SJSA1 (cell line): Measurements from ENCODE around the gene PGRMC2. TPM values are rescaled to one million over a fixed set of nuclear protein-coding genes. Genes with fewer than 3 reads are reported as not detected.

Experiments
- DNase-seq, 2 experiments: peaks; one replicate each; pipeline ENCODE4 v3.0.0-alpha.2; 2015 to 2020; ENCODE audit warnings: low spot score in 2 of 2, low read depth in 1 of 2
- H3K27ac ChIP-seq: fragments of 250-450 bp; sonication (Bioruptor Pico); 2 replicates; pipeline ENCODE4 v1.5.1; 2020; ENCODE audit warnings: mild to moderate bottlenecking, moderate library complexity
- H3K27me3 ChIP-seq: fragments of 250-450 bp; sonication (Bioruptor Pico); replicated peaks from 2 replicates; pipeline ENCODE4 v1.5.1; 2020; ENCODE audit warnings: mild to moderate bottlenecking, moderate library complexity
- H3K36me3 ChIP-seq: fragments of 250-450 bp; sonication (Bioruptor Pico); 2 replicates; pipeline ENCODE4 v1.5.1; 2020; ENCODE audit warnings: mild to moderate bottlenecking
- H3K4me1 ChIP-seq: fragments of 250-450 bp; sonication (Bioruptor Pico); replicated peaks from 2 replicates; pipeline ENCODE4 v1.6.1; 2021; ENCODE audit warnings: mild to moderate bottlenecking
- H3K4me3 ChIP-seq: fragments of 250-450 bp; sonication (Bioruptor Pico); 2 replicates; pipeline ENCODE4 v1.5.1; 2020; ENCODE audit warnings: mild to moderate bottlenecking
- H3K9me3 ChIP-seq: fragments of 250-450 bp; sonication (Bioruptor Pico); replicated peaks from 2 replicates; pipeline ENCODE4 v1.5.1; 2020; ENCODE audit warnings: mild to moderate bottlenecking
- total RNA-seq: library from RNA; depleted of rRNA; stranded (reverse); fragments of >200 nt; shearing (Covaris generic); gene quantifications from 2 replicates; pipeline ENCODE4 v1.2.3, GENCODE V29; 2014

The PGRMC2 gene
- total RNA-seq, 1 experiment from 2014 or later, result 36.5 TPM

DNA sequence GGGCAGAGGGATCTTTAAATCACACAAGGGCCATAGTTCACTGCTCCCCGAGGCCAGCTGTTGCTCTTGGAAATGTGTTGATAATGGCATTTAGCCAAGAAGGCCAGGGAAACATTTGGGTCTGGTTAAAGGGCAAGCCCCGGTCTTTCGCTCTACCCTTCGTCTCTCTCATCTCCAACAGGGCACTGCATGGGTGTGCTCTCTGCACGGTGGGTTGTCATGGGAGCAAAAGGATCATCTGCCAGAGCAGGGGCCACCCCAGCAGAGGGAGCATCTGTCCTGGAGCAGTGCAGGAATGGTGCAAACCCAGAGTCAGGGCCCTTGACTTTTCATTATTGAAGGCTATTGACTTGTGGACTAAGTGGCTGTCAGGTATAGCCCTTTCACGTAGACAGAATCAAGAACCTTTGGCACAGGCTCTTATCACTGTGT, 22.7 kb upstream of the PGRMC2 start:
- peak; percentile 28 to 48 for DNase-seq
- Histone ChIP-seq H3K4me1 (peaks cover 10% of the 10 kb centered on the region), H3K27me3 (no peaks in the 10 kb centered on the region), H3K27ac (no peak overlapping the region), H3K9me3 (no peaks in the 10 kb centered on the region), H3K4me3 (no peak overlapping the region), H3K36me3 (no peaks in the 10 kb centered on the region; the same call in 1 of the 2 replicates)

DNA sequence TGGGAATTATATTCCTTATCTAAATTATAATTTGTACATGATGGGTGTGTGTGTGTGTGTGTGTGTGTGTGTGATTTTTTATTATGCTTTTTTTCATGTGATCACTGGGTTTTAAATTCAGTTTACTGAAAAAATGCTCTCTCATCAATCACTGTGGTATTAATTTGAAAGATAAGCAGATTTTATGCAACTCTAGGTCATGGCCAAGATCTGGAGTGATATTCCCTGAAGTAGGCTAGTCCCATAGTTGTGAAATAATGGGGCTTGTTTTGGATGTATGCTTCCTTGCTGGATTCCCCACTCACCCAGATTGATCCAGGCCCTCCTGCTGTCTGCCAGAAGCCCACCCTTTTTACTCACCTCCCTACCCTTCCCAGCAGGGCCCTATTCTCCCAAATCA, 22.0 kb upstream of the PGRMC2 start:
- Histone ChIP-seq H3K4me1 (peaks cover 10% of the 10 kb centered on the region), H3K27me3 (no peaks in the 10 kb centered on the region), H3K9me3 (no peaks in the 10 kb centered on the region), H3K4me3 (no peak overlapping the region), H3K27ac (no peak overlapping the region; the same call in 1 of the 2 replicates), H3K36me3 (peaks cover 4% of the 10 kb centered on the region; the same call in 1 of the 2 replicates)
- DNase-seq, result no peak

DNA sequence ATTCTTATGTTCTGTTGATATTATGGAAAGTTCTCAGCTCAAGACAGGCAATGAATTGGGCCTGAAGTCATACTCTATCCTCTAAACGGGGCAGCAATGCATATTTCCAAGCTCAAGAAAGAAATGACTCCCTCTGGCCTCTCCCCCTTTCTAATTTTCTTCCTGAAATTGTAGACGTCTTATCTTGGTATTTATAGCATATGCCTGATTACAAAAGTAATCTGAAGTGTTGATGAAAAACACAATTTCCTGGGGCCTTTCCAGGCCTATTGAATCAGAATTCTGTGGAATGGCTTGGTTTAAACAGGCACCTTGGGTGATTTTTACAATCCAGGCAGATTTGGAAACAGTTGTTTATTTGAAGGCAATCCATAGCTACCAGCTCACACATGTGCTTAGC, 21.4 kb upstream of the PGRMC2 start:
- H3K4me3 ChIP-seq, result no peak overlapping the region
- H3K36me3 ChIP-seq, result peaks cover 4% of the 10 kb centered on the region; the same call in 1 of the 2 replicates
- peaks cover 15% of the 10 kb centered on the region for H3K4me1 ChIP-seq
- no peak overlapping the region for H3K27ac ChIP-seq
- H3K9me3 ChIP-seq, result no peaks in the 10 kb centered on the region
- H3K27me3 ChIP-seq, result no peaks in the 10 kb centered on the region
- DNase-seq, result no peak

DNA sequence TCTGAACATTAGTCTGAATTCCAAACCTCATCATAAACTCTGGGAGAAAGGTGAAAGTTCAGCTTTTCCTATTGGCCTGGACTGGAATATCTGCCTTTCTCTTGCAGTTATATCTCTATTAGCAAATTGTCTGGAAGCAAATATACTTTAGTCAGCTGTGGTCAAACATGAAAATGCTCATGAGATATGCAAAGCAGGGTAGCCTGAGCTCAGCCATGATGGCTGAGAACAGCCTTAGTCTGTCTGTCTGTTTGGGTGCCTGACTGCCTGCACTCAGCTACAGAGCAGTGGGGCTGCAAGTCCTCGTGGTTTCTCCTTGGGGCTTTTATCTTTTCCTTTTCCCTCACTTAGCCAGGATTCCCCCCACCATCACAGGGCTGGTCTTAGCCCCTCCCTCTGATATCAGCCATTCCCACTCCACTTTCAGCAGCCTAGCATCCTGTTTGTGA, 19.5 kb upstream of the PGRMC2 start:
- H3K27me3 ChIP-seq, result no peaks in the 10 kb centered on the region
- peaks cover 15% of the 10 kb centered on the region for H3K4me1 ChIP-seq
- DNase-seq, result no peak
- H3K36me3 ChIP-seq, result peaks cover 4% of the 10 kb centered on the region; the same call in 1 of the 2 replicates
- H3K9me3 ChIP-seq, result no peaks in the 10 kb centered on the region
- no peak overlapping the region for H3K4me3 ChIP-seq
- H3K27ac ChIP-seq, result no peak overlapping the region

DNA sequence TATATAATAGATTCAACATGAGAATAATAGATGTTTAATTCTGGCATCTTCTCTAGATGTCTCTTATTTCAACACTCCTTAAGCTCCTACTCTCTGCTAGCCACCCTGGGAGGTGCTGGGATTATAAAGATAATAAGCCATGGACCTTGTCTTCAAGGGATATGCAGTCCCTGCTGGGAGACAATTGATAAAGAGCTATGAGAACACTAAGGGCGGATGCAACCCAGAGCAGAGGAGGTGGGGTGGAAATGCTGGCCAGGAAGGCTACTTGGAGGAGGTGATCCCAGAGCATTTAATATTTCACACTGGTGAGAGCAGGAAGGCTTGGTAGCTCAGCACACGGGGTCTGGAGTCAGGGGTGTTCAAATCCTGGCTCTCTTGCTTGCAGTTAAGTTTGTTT, 18.3 kb upstream of the PGRMC2 start:
- Histone ChIP-seq H3K36me3 (peaks cover 6% of the 10 kb centered on the region; the same call in 1 of the 2 replicates), H3K27me3 (no peaks in the 10 kb centered on the region), H3K4me1 (peaks cover 15% of the 10 kb centered on the region), H3K4me3 (no peak overlapping the region), H3K27ac (no peak overlapping the region), H3K9me3 (no peaks in the 10 kb centered on the region)
- DNase-seq, result no peak

DNA sequence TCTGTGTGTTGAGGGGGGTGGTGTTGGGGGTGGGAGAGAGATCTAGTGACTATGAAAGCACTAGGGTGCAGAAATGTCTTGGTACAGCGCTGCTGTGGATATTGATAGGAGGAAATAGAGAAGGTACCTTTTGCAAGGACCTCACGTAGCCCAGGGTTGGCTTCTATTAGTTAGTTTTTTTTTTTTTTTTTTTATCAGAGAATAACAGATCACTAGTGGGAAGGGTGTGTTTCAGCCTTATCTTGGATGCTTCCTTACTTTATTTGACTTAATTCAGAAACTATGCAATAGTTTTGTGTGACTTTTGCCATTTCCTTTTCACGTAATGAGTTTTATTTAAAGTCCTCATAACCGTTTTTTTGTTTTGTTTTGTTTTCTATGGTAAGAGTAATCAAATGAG, 16.4 kb upstream of the PGRMC2 start:
- no peaks in the 10 kb centered on the region for H3K27me3 ChIP-seq
- H3K9me3 ChIP-seq, result no peaks in the 10 kb centered on the region
- no peak overlapping the region for H3K4me3 ChIP-seq
- no peak for DNase-seq
- H3K27ac ChIP-seq, result no peak overlapping the region
- H3K4me1 ChIP-seq, result peaks cover 16% of the 10 kb centered on the region
- H3K36me3 ChIP-seq, result 0 out of 2 replicates have a peak, but pooled peaks cover 7% of the 10 kb centered on the region

DNA sequence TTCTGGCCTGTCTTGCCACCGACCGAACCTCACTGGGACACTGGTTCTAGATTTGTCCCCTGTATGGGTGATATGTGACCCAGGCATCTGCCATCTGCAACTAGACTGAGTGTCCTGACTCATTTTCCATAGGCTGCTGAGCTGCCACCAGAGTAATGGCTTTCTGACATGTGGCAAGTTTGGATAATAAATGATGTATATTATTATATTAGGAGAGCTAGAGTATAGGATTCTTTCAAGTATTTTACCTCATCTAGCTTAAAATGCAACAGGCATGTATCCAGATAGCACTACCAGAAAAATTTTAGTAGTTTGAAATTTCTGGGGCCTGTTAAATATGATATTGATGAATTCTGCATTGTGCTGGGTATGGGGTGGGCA, 15.8 kb upstream of the PGRMC2 start:
- H3K9me3 ChIP-seq, result no peaks in the 10 kb centered on the region
- peaks cover 16% of the 10 kb centered on the region for H3K4me1 ChIP-seq
- DNase-seq, result no peak
- H3K27me3 ChIP-seq, result no peaks in the 10 kb centered on the region
- 0 out of 2 replicates have a peak, but pooled peaks cover 7% of the 10 kb centered on the region for H3K36me3 ChIP-seq
- H3K27ac ChIP-seq, result no peak overlapping the region
- H3K4me3 ChIP-seq, result no peak overlapping the region

DNA sequence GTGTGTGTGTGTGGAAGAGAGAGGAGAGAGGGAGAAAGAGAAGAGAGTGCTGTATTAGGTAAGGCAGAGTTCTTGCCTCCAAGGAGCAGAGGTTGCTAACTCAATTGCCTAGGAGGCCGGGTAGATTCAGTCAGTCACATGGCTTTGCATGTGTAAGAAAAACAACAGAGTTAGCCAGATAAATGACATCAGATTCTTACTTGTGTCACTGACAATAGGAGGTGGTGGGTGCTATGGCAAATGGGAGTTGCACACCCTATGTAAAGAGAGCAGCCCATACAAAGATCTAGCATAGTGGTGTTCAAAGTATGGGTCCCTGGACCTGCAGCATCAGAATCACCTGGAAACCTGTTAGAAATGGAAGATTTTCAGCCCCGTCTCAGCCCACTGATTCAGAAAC, 14.4 kb upstream of the PGRMC2 start:
- H3K9me3 ChIP-seq, result no peaks in the 10 kb centered on the region
- H3K27me3 ChIP-seq, result no peaks in the 10 kb centered on the region
- H3K4me1 ChIP-seq, result peaks cover 16% of the 10 kb centered on the region
- DNase-seq, result no peak
- no peak overlapping the region for H3K27ac ChIP-seq
- no peak overlapping the region for H3K4me3 ChIP-seq
- H3K36me3 ChIP-seq, result 0 out of 2 replicates have a peak, but pooled peaks cover 7% of the 10 kb centered on the region

DNA sequence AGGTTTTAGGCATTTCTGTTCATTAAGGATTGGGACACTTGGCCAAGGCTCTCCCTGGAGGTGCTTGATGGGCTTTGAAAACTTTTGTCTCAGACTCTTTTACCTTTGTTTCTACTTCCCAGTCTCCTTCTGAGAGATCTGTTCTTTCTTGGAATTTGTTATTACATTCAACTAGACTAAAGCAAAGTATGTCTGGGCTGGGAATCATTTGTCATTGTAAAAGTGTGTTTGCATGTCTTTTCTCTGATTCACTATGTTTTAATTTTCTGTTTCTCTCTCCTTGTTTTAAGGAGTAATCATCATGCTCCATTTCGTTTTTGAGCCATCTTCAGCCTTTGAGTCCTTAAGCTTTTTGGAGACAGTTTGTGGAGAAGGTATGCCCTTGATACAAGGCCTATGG, 12.2 kb upstream of the PGRMC2 start:
- no peaks in the 10 kb centered on the region for H3K27me3 ChIP-seq
- H3K27ac ChIP-seq, result 0 out of 2 replicates have a peak overlapping the region, but pooled peaks have one; percentile 7
- no peak for DNase-seq
- peaks cover 16% of the 10 kb centered on the region for H3K4me1 ChIP-seq
- no peaks in the 10 kb centered on the region for H3K9me3 ChIP-seq
- H3K36me3 ChIP-seq, result 0 out of 2 replicates have a peak, but pooled peaks cover 3% of the 10 kb centered on the region
- H3K4me3 ChIP-seq, result no peak overlapping the region

DNA sequence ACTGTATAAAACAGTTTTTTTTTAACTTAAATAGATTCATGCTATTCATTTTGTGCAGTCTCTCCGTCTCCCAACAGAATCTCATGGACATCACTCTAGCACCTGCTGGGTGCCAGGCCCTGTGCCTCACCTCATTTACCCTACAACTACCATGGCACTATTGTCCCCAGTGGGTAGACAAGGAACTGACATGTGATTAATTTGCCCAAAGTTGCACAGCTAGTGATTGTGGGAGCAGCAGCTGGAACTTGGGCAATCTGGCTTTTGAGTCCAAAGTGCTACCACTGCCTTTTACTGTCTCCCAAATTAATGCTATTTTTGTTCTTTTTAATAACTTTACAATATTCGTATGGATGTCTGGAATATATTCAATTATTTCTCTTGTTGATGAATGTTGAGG, 11.2 kb upstream of the PGRMC2 start:
- Histone ChIP-seq H3K36me3 (0 out of 2 replicates have a peak, but pooled peaks cover 3% of the 10 kb centered on the region), H3K9me3 (no peaks in the 10 kb centered on the region), H3K4me3 (no peak overlapping the region), H3K4me1 (peaks cover 9% of the 10 kb centered on the region), H3K27ac (no peak overlapping the region), H3K27me3 (no peaks in the 10 kb centered on the region)
- no peak for DNase-seq

DNA sequence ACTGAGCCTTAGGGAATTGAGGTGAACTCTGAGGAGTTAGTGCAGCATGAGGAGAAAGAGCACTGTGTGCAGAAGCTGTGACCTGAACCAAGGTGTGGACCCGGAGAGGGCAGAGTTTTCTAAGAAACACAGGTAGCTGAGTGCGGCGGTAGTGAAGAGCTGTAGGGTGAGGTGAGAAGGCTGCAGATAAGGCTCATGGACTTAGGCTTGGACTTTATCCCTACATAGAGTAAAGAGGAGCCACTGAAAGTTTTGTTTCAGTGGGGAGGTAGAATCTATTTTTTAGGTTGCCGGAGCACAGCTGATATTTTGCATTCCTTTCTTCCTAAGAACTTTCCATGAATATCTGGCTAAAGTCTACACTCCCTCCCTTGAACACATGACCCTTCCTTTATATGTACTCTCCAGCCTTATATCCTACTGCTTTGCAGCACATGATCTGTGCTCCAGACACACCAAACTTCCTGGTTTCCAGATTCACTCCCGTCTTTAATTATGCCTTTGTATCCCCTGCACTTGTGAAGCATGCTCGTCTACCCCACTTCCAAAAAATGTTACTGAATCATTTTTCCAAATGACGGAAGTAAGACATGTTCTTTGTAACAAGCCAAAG, 10.6 kb upstream of the PGRMC2 start:
- 0 out of 2 replicates have a peak, but pooled peaks cover 3% of the 10 kb centered on the region for H3K36me3 ChIP-seq
- no peaks in the 10 kb centered on the region for H3K9me3 ChIP-seq
- DNase-seq, result no peak
- no peak overlapping the region for H3K27ac ChIP-seq
- peaks cover 9% of the 10 kb centered on the region for H3K4me1 ChIP-seq
- no peaks in the 10 kb centered on the region for H3K27me3 ChIP-seq
- H3K4me3 ChIP-seq, result no peak overlapping the region

DNA sequence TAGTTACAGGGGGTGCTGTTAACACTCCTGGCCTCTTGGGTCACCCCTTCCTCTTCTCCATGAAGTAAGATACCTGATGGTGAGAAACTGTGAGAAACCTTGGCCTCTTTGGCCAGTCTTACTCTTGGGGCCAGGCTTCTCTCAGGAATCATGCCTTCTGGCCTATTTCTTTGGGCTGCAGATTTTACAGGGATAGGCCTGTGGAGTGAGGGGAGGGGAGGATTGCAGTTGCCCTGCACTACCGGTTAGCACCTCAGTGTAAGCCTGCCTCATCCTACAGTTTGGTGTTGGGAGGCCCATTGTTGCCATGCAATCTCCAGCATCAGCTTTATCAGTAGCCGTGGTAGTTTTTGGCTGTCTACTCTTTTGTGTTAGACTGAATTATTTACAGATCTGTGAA, 7.6 kb upstream of the PGRMC2 start:
- DNase-seq, result no peak
- Histone ChIP-seq H3K9me3 (no peaks in the 10 kb centered on the region), H3K4me1 (peaks cover 6% of the 10 kb centered on the region), H3K27me3 (no peaks in the 10 kb centered on the region), H3K4me3 (no peak overlapping the region), H3K36me3 (no peaks in the 10 kb centered on the region), H3K27ac (no peak overlapping the region)

DNA sequence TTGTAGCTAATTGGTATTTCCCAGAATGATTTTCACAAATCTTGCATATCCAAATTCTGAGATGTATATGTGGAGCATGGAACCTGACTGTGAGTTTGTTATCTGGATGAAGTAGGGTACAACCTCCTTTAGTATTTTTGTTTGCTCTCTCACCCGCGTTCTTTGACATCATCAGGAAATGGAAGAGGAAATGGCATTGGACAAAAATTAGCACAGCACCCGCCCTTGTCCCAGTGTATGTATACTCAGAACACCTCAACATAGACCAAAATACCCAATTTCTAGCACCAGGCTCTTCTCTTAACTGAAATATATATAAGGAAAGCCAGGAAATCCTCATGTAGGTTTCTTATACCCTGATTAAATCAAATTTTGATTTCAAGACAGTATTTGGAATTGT, 6.9 kb upstream of the PGRMC2 start:
- DNase-seq, result no peak
- Histone ChIP-seq H3K27me3 (no peaks in the 10 kb centered on the region), H3K27ac (no peak overlapping the region), H3K9me3 (no peaks in the 10 kb centered on the region), H3K4me3 (no peak overlapping the region), H3K4me1 (no peaks in the 10 kb centered on the region), H3K36me3 (no peaks in the 10 kb centered on the region)

DNA sequence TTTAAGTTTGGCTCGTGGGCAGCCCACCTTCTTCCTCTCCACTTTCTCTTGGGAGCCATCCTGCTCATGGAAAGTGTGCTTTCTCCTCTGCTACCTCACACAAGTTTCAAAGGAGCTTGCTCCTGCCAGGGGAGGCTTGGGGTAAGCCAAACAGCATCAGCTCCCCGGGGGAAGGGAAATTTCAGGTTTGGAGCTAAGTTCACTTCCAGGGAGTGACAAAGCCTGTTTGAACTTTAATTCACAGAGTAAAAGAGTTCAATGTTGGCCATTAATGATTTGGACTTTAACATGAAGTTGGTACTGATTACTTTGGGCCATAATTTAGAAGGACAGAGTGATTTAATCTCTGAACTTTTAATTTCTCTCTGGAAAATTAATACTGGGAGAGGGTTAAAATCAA, 4.7 kb upstream of the PGRMC2 start:
- no peak overlapping the region for H3K4me3 ChIP-seq
- no peaks in the 10 kb centered on the region for H3K36me3 ChIP-seq
- H3K9me3 ChIP-seq, result no peaks in the 10 kb centered on the region
- no peak for DNase-seq
- peaks cover 5% of the 10 kb centered on the region; the same call in 1 of the 2 replicates for H3K4me1 ChIP-seq
- H3K27ac ChIP-seq, result no peak overlapping the region
- no peaks in the 10 kb centered on the region for H3K27me3 ChIP-seq
